Mesenchymal stem cell (in vitro differentiated cells and primary cell): Measurements from ENCODE around the gene CCDC102A.

Experiments
- DNase-seq: peaks from one replicate; pipeline ENCODE4 v3.0.0-alpha.2; 2013
- H2AFZ ChIP-seq: one replicate; pipeline ENCODE4 v1.6.1; 2013; ENCODE audit warnings: low read depth, mild to moderate bottlenecking, control low read depth, inconsistent platforms, low read length, moderate library complexity
- H2AK5ac ChIP-seq: 2 replicates; pipeline ENCODE4 v1.6.1; 2013; ENCODE audit warnings: low read length, moderate library complexity, mild to moderate bottlenecking, inconsistent platforms; ENCODE audit not compliant: severe bottlenecking
- H2BK120ac ChIP-seq: one replicate; pipeline ENCODE4 v1.6.1; 2013; ENCODE audit warnings: low read depth, mild to moderate bottlenecking, inconsistent platforms, low read length, moderate library complexity
- H2BK12ac ChIP-seq, 2 experiments: one replicate each; pipeline ENCODE4 v1.6.1; 2013; ENCODE audit warnings: inconsistent platforms in 2 of 2, low read length in 2 of 2, mild to moderate bottlenecking in 2 of 2, moderate library complexity in 2 of 2, control low read depth in 1 of 2
- H2BK15ac ChIP-seq: one replicate; pipeline ENCODE4 v1.6.1; 2013; ENCODE audit warnings: mild to moderate bottlenecking, low read depth, inconsistent platforms; ENCODE audit not compliant: poor library complexity, severe bottlenecking
- H2BK5ac ChIP-seq: 2 replicates; pipeline ENCODE4 v1.6.1; 2013; ENCODE audit warnings: low read depth, mild to moderate bottlenecking, low read length, control low read depth, inconsistent platforms; ENCODE audit not compliant: poor library complexity, severe bottlenecking
- H3K14ac ChIP-seq, 2 experiments: one replicate each; pipeline ENCODE4 v1.6.1; 2013; ENCODE audit warnings: inconsistent platforms in 2 of 2, low read length in 2 of 2, control low read depth in 1 of 2, mild to moderate bottlenecking in 1 of 2, moderate library complexity in 1 of 2
- H3K18ac ChIP-seq, 2 experiments: one replicate each; pipeline ENCODE4 v1.6.1; 2013; ENCODE audit warnings: inconsistent platforms in 2 of 2, low read length in 2 of 2, control low read depth in 1 of 2, low read depth in 1 of 2, mild to moderate bottlenecking in 1 of 2
- H3K23ac ChIP-seq, 2 experiments: one replicate each; pipeline ENCODE4 v1.6.1; 2013; ENCODE audit warnings: inconsistent platforms in 2 of 2, low read length in 2 of 2, mild to moderate bottlenecking in 2 of 2, moderate library complexity in 2 of 2, control low read depth in 1 of 2
- H3K27ac ChIP-seq: 2 replicates; pipeline ENCODE4 v1.5.1; 2013; ENCODE audit warnings: mild to moderate bottlenecking, moderate library complexity, low read length, control low read depth, inconsistent platforms; ENCODE audit not compliant: poor library complexity, severe bottlenecking
- H3K27me3 ChIP-seq, 2 experiments: 2 replicates each; pipeline versions ENCODE4 v1.6.1 to v1.7.0; 2013; ENCODE audit warnings: low read length in 2 of 2, mild to moderate bottlenecking in 2 of 2, moderate library complexity in 2 of 2, control low read depth in 1 of 2, inconsistent platforms in 1 of 2; ENCODE audit not compliant: control insufficient read depth in 1 of 2, insufficient read depth in 1 of 2
- H3K36me3 ChIP-seq, 2 experiments: 2 replicates each; pipeline versions ENCODE4 v1.6.1 to v1.7.0; 2013; ENCODE audit warnings: low read length in 2 of 2, control low read depth in 1 of 2, inconsistent platforms in 1 of 2, low read depth in 1 of 2, mild to moderate bottlenecking in 1 of 2; ENCODE audit not compliant: insufficient read depth in 2 of 2, control insufficient read depth in 1 of 2
- H3K4ac ChIP-seq, 2 experiments: one replicate each; pipeline ENCODE4 v1.6.1; 2013; ENCODE audit warnings: inconsistent platforms in 2 of 2, low read length in 2 of 2, mild to moderate bottlenecking in 2 of 2, moderate library complexity in 2 of 2, control low read depth in 1 of 2, low read depth in 1 of 2
- H3K4me1 ChIP-seq: 2 replicates; pipeline ENCODE4 v1.6.1; 2013; ENCODE audit warnings: low read depth, low read length, control low read depth; ENCODE audit not compliant: control insufficient read depth, insufficient read depth
- H3K4me2 ChIP-seq: 2 replicates; pipeline ENCODE4 v1.6.1; 2013; ENCODE audit warnings: low read length, mild to moderate bottlenecking, inconsistent platforms; ENCODE audit not compliant: poor library complexity, severe bottlenecking
- H3K4me3 ChIP-seq, 2 experiments: 2 replicates each; pipeline versions ENCODE4 v1.5.1 to v1.7.0; 2013; ENCODE audit warnings: low read length in 2 of 2, mild to moderate bottlenecking in 2 of 2, control low read depth in 1 of 2, low read depth in 1 of 2; ENCODE audit not compliant: insufficient read depth in 1 of 2
- H3K79me1 ChIP-seq: replicated peaks from 2 replicates; pipeline ENCODE4 v1.6.1; 2013; ENCODE audit warnings: mild to moderate bottlenecking, control low read depth, low read length, inconsistent platforms; ENCODE audit not compliant: poor library complexity, severe bottlenecking
- H3K9ac ChIP-seq: 2 replicates; pipeline ENCODE4 v1.7.0; 2013; ENCODE audit warnings: mild to moderate bottlenecking, low read length, moderate library complexity
- H3K9me3 ChIP-seq: 2 replicates; pipeline ENCODE4 v1.7.0; 2013; ENCODE audit warnings: mild to moderate bottlenecking, low read length; ENCODE audit not compliant: control insufficient read depth
- H4K8ac ChIP-seq: one replicate; pipeline ENCODE4 v1.6.1; 2013; ENCODE audit warnings: inconsistent platforms, mild to moderate bottlenecking, low read length, moderate library complexity
- H4K91ac ChIP-seq: one replicate; pipeline ENCODE4 v1.6.1; 2013; ENCODE audit warnings: mild to moderate bottlenecking, low read length, inconsistent platforms
- WGBS: methylation state at CpG from one replicate; pipeline ENCODE4 v1.1.7; 2013; ENCODE audit warnings: mixed read lengths; 5-methylcytosine and 5-hydroxymethylcytosine counted together

The CCDC102A gene

DNA sequence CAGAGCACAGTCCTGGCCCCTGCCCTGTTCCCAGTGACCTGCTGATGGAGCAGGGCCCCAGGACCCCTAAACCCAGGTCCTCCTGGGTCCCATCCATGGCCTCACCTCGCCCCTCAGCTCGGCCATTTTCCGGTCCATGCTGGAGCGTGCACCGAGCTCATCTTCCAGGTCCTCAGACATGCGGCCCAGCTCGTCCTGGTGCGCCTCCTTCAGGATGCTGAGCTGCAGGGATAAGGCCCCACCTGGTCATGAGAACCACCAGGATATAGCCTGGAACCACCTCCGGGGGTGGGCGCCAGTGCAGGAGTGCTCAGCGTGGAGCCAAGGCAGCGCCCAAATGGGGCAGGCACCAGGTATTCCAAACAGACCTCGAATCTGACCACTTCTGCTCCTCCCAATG lies 17.9 kb downstream of the CCDC102A start:
- peaks cover 13% of the 10 kb centered on the region for H3K4me1 ChIP-seq
- no peak overlapping the region for H2BK5ac ChIP-seq
- H3K4ac ChIP-seq = no peak overlapping the region
- no peak overlapping the region for H2BK120ac ChIP-seq
- no peaks in the 10 kb centered on the region for H3K9me3 ChIP-seq
- H2BK15ac ChIP-seq = no peak overlapping the region
- H3K27me3 ChIP-seq = no peaks in the 10 kb centered on the region
- H3K27ac ChIP-seq = no peak overlapping the region
- no peak overlapping the region for H2AK5ac ChIP-seq
- H4K91ac ChIP-seq = no peak overlapping the region
- no peak overlapping the region for H3K23ac ChIP-seq
- no peak overlapping the region for H3K9ac ChIP-seq
- H3K4me2 ChIP-seq = no peak overlapping the region
- DNase-seq = no peak
- H2BK12ac ChIP-seq = no peak overlapping the region
- H2AFZ ChIP-seq = no peak overlapping the region
- no peak overlapping the region for H3K18ac ChIP-seq
- H3K4me3 ChIP-seq = no peak overlapping the region
- H4K8ac ChIP-seq = no peak overlapping the region
- peaks cover 2% of the 10 kb centered on the region for H3K79me1 ChIP-seq
- H3K36me3 ChIP-seq = peaks cover 12 to 47% of the 10 kb centered on the region in 2 experiments
- H3K14ac ChIP-seq = no peak overlapping the region
- WGBS = 94% methylated on average over 13 of the region's 13 CpGs

DNA sequence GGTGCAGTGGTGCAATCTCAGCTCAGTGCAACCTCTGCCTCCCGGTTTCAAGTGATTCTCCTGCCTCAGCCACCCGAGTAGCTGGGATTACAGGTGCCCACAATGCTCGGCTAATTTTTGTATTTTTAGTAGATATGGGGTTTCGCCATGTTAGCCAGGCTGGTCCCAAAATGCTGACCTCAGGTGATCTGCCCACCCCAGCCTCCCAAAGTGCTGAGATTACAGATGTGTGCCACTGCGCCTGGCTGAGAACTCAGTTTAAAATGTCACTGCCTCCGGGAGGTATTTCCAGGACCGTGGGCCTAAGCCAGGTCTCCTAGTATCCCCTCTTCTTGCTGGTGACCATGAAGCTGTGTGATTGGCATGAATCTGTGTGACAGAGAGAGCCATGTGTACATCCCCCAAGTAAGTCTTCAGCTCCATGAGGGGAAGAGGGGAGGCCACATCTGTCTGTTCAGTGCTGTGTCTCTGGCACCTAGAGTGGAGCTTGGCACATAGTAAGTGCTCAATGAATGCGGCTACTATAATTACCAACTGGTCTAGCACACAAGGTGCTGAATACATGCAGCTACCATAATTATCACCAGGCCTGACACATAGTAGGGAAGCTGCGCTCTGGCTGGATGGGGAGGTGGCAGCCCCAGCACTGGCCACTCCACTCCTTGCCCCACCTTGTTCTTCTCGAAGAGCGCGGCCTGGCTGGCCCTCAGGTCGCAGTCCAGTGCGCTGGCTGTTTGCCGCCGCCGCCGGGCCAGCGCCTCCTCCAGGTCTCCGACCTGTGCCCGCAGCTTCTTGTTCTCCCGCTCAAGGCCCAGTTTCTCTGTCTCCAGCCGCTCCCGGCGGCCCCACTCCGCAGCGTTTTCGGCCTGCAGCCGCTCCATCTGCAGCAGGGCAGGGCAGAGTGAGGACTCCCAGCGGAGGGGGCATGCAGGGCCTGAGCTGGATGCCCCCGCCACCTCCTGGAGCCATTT lies 18.7 kb downstream of the CCDC102A start:
- Histone ChIP-seq H3K4ac (no peak overlapping the region), H4K8ac (no peak overlapping the region), H3K4me3 (no peak overlapping the region), H2BK15ac (no peak overlapping the region), H2BK5ac (no peak overlapping the region), H4K91ac (no peak overlapping the region), H3K14ac (no peak overlapping the region), H3K36me3 (peaks cover 13 to 50% of the 10 kb centered on the region in 2 experiments), H3K79me1 (peaks cover 2% of the 10 kb centered on the region), H2AFZ (no peak overlapping the region), H3K18ac (no peak overlapping the region), H3K4me2 (no peak overlapping the region), H3K27ac (no peak overlapping the region), H2AK5ac (no peak overlapping the region), H3K27me3 (no peaks in the 10 kb centered on the region), H2BK12ac (no peak overlapping the region), H3K9me3 (no peaks in the 10 kb centered on the region), H2BK120ac (no peak overlapping the region), H3K9ac (no peak overlapping the region), H3K23ac (no peak overlapping the region), H3K4me1 (peaks cover 19% of the 10 kb centered on the region)
- 95% methylated on average over 31 of the region's 31 CpGs for WGBS
- DNase-seq = no peak

DNA sequence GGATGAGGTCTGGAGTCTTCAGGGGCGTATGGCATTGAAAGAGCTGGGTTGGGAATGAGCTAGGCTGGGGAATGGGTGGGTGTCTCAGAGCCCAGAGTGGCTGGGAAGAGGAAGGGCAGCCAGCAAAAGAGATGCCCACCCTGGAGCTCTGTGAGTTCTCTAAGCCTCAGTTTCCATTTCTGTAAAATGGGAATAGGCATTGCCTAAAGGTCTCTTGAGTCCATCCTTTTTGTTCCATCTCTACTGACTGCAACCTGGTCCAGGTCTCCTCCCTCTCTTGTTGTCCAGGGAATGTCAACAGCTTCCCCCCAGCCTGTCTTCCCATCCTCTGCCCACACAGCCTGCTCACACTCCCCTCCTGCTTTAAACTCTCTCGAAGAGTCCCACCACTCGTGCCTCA lies 19.6 kb downstream of the CCDC102A start:
- no peak for DNase-seq
- no peak overlapping the region for H3K9ac ChIP-seq
- H2AK5ac ChIP-seq = no peak overlapping the region
- no peak overlapping the region for H4K91ac ChIP-seq
- no peak overlapping the region for H2BK15ac ChIP-seq
- no peak overlapping the region for H3K27ac ChIP-seq
- H3K4ac ChIP-seq = no peak overlapping the region
- 92% methylated on average over 3 of the region's 3 CpGs for WGBS
- H2BK120ac ChIP-seq = no peak overlapping the region
- H4K8ac ChIP-seq = no peak overlapping the region
- no peak overlapping the region for H3K4me2 ChIP-seq
- H3K18ac ChIP-seq = no peak overlapping the region
- peaks cover 25% of the 10 kb centered on the region for H3K4me1 ChIP-seq
- H3K27me3 ChIP-seq = no peaks in the 10 kb centered on the region
- no peak overlapping the region for H3K23ac ChIP-seq
- peaks cover 16 to 58% of the 10 kb centered on the region in 2 experiments for H3K36me3 ChIP-seq
- H2BK12ac ChIP-seq = no peak overlapping the region
- H3K4me3 ChIP-seq = no peak overlapping the region
- no peaks in the 10 kb centered on the region for H3K9me3 ChIP-seq
- no peak overlapping the region for H2BK5ac ChIP-seq
- peaks cover 2% of the 10 kb centered on the region for H3K79me1 ChIP-seq
- no peak overlapping the region for H3K14ac ChIP-seq
- H2AFZ ChIP-seq = no peak overlapping the region

DNA sequence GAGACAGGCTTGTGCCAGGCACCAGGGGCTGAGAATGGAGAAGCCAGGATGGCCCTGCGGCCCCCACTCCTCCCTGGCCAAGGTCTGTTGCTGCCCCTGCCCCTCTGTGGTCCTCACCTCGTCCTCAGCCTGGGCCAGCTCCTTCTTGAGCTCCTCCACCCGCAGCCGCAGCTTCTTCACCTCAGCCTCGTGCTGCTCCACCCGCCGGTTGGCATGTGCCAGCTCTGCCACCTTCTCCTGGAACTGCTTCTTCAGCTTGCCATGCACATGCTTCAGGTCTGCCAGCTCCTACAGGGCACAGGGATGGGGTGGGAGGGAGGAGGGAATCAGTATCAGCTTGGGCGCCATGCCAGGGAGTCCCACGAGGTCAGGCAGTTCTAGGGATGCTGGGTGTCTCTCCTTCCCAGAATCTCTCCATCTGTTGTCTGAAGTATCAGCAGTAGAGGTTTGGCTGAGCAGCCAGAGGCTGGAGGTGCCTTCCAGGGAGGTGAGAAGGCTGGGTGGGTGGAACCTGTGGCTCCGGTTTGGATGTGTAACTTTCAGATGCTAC lies 20.1 kb downstream of the CCDC102A start:
- Histone ChIP-seq H4K8ac (no peak overlapping the region), H2AFZ (no peak overlapping the region), H4K91ac (no peak overlapping the region), H2BK12ac (no peak overlapping the region), H3K4me2 (no peak overlapping the region), H3K27ac (no peak overlapping the region), H2AK5ac (no peak overlapping the region), H2BK120ac (no peak overlapping the region), H3K79me1 (peaks cover 2% of the 10 kb centered on the region), H2BK15ac (no peak overlapping the region), H3K27me3 (no peaks in the 10 kb centered on the region), H3K9ac (no peak overlapping the region), H3K18ac (no peak overlapping the region), H3K9me3 (no peaks in the 10 kb centered on the region), H3K36me3 (peaks cover 16 to 58% of the 10 kb centered on the region in 2 experiments), H3K4me3 (no peak overlapping the region), H3K23ac (no peak overlapping the region), H2BK5ac (no peak overlapping the region), H3K14ac (no peak overlapping the region), H3K4ac (no peak overlapping the region), H3K4me1 (peaks cover 25% of the 10 kb centered on the region)
- no peak for DNase-seq
- 95% methylated on average over 10 of the region's 10 CpGs for WGBS
